NCI-H1694 treated with DMSO at 0.1 percent for 48 hours (cell line): Measurements from ENCODE around the gene PYGL.
"Not testable (repeated sequence)": the region's sequence is repeated elsewhere in the genome, so short reads cannot be mapped to it uniquely, and the experiment has no call there.

Source experiments
- DNase-seq: peaks from one replicate; lab custom pipeline; 2025; lab: John Stamatoyannopoulos, UW

The PYGL gene

DNA sequence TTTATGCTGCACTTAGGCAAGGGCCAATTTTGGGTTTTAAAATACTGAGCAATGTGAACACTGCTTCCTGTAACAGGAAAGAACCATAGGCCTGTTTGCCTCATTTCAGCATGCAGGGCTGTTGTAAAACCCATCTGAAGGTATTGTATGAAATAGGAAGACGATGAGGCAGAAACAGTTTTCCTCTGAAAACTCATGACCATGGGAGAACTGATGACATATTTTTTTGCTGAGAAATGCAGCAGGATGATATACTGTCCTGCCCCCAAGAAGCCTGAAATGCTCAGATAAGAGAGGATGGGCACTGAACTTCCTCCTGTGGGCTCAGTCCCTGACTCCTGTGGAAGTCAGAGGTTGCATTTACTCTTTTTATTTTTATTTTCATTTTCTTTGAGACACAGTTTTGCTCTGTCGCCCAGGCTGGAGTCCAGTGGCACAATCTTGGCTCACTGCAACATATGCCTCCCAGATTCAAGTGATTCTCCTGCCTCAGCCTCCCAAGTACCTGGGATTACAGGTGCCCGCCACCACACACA, 17.4 kb downstream of the PYGL start:
- no peak for DNase-seq

DNA sequence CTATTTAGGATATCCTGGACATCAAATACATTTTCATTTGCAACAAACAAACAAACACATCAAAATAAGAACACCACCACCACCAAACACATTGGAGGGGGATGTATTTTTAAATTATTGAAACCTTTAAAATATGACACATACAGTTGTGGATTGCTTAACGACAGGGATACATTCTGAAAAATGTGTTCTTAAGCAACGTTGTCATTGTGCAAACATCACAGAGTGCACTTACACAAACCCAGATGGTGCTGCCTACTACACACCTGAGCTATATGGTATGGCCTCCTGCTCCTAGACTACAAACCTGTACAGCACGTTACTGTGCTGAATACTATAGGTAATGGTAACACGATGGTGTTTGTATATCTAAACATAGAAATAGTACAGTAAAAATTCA, 19.4 kb downstream of the PYGL start:
- DNase-seq: no peak

- no peak for DNase-seq
Observed at GRCh38 chr14:50924236-50924635, 20.0 kb downstream of the PYGL start.

- DNase-seq: no peak
Observed at GRCh38 chr14:50922803-50923202, 21.5 kb downstream of the PYGL start.

DNA sequence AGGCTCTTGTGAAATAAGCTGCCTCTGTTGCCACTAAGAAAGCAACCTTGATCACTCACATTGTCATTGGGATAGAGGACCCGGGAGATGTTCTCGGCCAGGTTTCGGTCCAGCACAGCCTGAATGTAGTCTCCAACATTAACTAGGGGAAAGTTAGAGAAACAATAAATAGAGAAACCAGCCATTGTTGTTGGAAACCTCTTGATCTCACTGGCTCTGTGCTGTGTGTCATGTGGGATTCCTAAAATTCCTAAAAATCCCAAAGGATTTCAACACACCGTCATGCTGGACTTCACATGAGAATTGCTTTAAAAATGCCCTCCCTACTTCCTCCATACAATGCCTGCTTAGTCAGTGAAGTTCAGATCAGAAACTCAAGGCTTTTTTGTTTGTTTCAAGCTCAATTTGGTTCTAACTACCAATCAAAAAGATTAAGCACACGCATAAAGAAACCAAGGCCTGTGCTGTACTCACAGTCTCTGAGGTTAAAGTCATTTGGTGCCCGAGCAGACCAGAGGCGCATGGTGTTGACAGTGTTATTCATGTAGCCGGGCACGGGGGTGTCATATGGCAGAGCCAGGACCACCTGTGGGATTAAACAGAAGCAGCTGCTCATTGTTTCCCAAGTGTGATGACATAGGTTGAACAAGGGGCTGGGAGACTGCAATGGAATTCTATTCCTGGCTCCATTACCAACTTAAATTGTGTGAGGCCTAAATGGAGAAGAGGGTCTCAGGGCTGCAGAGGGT, 23.6 kb downstream of the PYGL start:
- DNase-seq: no peak

DNA sequence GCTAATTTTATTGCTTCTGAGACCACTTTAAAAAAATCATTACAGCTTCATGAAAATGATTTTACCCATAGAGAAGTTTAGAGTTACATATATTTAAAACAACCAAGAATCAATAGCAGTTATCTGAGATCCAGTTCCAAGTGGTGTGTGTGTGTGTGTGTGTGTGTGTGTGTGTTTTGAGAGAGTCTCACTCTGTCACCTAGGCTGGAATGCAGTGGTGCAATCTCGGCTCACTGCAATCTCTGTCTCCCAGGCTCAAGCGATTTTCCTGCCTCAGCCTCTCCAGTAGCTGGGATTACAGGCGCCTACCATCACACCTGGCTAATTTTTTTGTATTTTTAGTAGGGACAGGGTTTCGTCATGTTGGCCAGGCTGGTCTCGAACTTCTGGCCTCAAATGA, 24.8 kb downstream of the PYGL start:
- not testable (repeated sequence) for DNase-seq

- no peak for DNase-seq
Observed at GRCh38 chr14:50917449-50917848, 26.8 kb downstream of the PYGL start.

DNA sequence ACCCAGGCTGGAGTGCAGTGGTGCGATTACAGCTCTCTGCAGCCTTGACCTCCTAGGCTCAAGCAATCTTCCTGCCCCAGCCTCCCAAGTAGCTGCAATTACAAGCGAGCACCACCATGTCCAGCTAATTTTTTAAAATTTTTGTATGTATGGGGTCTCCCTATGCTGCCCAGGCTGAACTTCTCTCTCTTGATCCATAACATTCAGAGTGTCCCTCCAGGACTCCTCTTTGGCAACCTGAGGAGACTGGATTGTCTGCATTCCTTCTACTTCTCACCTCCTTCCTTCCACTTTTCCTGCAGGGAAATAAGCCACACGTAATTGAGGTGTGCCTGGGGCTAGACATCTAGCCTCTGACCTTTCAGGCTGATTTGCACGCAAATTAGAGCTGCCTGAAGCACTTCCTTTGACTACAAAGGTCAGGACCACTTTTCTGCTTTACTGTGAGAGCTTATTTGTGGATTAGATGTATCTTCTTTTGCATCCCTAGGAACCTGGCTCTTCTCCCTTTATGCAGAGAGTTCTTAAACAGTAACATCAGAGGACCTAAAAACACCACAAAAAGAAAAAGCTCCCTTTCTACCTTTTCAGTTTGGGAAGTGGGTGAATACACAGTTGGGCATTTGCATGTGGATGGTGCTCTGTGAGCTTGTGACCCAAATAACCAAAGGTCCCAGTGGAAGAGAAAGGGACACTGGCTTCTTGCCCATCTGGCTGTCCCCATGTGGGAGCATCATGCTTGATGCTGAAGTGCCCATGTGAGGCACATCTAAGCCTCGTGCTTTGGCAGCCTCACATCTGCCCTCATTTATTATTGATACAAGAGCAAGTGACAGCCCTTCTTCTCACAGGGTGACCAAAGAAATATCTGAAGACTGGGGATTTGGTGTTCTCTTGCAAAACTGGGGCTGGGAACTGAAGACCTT, 33.5 kb downstream of the PYGL start:
- no peak for DNase-seq

DNA sequence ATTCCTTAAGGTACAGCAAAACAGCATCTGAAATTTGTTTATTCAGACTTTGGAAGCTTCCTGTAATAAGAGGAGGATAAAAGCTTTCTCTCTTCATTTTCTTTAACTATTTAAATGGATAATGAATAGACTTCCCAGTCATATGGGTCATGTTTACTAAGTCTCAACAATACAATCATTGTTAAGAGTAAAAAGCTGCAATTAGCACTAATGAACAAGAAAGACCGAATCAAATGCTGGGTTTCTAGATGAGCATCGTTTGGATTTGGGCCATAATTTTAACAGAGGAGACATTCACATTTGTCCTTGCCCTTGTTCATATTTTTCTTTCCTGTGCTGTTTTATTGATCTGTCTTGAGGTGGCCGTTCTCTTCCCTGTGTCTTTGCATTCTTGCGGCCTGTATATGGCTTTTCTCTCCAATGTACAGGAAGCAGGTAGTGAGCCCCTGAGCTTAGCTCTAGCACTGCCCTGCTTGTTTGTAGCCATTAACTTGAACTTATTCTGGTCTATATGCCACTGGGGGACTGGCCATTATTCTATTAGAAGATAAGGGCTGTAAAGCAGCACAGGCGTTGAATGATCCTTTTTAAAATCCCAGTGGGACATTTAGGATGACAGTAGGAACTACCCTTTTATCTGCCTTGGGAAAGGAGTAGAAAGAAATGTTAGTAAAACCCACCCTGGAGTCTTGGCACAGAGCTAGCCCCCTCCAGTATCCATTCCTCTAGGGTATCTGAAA, 37.8 kb downstream of the PYGL start:
- no peak for DNase-seq

GRCh38 chr14:50904719-50905118, 39.6 kb downstream of the PYGL start:
- no peak for DNase-seq

- no peak for DNase-seq
Observed at GRCh38 chr14:50901361-50901760, 42.9 kb downstream of the PYGL start.

DNA sequence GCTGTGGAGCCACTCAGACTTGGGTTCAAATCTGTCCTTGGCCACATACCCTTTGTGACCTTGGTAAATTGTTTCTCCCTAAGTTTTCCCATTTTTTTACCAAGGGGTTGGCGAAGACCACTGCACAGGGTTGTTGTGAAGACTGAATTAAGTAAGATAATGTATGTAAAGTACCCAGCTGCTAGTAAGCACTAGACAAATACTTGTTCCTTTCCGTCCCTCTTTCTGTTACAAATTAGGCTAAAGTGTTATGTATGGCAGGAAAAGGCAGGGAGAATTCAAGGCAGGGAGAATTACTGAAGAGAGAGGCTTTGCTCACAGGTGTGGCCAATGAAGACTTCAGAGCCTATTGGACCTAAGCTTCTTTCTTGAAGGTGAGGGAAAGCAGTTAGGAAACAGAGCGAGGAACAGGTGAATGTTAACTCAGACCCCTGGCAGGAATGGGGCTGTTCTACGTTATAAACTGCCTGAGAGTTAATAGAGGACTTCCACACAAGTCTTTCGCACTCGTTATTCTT, 46.6 kb downstream of the PYGL start:
- DNase-seq: no peak

DNA sequence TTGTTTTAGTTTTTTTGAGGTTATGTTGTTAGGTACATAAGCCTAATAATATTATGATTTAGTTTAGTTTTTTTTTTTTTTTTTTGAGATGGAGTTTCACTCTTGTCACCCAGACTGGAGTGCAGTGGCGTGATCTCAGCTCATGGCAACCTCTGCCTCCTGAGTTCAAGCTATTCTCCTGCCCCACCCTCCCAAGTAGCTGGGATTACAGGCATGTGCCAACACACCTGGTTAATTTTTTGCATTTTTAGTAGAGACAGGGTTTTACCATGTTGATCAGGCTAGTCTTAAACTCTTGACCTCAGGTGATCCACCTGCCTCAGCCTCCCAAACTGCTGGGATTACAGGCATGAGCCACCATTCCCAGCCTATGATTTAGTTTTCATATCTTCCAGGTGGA, 47.3 kb downstream of the PYGL start:
- not testable (repeated sequence) for DNase-seq

- not testable (repeated sequence) for DNase-seq
Observed at GRCh38 chr14:50896421-50896820, 47.9 kb downstream of the PYGL start.

DNA sequence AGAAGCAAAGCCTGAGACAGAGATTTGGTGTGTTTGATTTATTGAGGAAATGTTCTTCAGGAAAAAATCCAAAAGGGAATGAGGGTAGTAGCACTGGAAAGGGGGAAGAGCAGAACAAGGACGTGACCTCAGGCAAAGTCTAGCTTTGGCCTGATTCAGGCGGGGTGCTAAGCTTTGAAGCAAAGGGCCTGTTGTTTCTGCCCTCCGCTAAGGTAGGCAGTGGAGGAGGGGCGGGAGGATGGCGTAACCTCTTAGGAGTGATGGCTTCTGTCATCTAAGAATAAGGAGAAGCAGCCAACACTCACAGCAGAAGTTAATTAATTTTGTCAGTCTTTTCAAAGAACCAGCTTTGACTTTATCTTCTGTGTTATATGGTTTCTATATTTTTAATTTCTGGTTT, 52.0 kb downstream of the PYGL start:
- no peak for DNase-seq

GRCh38 chr14:50887476-50887875, 56.8 kb downstream of the PYGL start:
- no peak for DNase-seq

DNA sequence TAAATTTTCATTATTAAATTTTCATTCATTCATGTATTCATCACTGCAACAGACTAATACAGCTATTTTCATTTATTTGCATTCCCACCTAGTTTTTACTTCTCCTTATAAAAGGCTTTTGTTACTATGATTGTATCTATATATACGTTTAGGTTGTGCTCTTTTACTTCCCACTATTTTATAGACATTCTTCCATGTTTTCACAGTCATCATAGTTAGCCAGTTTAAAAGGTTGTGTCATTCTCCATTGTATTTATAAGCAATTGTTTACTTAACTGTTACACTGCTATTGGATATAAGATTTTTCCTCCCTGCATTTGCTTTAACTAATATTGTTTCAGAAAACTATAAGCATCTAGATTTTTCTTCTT, 60.5 kb downstream of the PYGL start:
- no peak for DNase-seq

GRCh38 chr14:50882932-50883826, 61.1 kb downstream of the PYGL start:
- DNase-seq: no peak

- DNase-seq: no peak
Observed at GRCh38 chr14:50875359-50876070, 68.8 kb downstream of the PYGL start.

GRCh38 chr14:50874757-50875156, 69.5 kb downstream of the PYGL start:
- DNase-seq: no peak
